OCI-LY1 (cell line): ENCODE results near the gene PLK1.

Experiments
- H2AFZ ChIP-seq: fragments of 200-600 bp; sonication (generic), shearing (Covaris generic); 2 replicates; pipeline ENCODE4 v1.6.0; 2014; ENCODE audit warnings: antibody characterized with exemption, mild to moderate bottlenecking, low read length
- H3F3A ChIP-seq: fragments of 200-600 bp; sonication (generic), shearing (Covaris generic); 2 replicates; pipeline ENCODE4 v1.6.0; 2014; ENCODE audit warnings: mild to moderate bottlenecking, antibody characterized with exemption, low read length, moderate library complexity; ENCODE audit not compliant: insufficient read depth
- H3K27ac ChIP-seq: fragments of 200-600 bp; sonication (generic); 2 replicates; pipeline ENCODE4 v1.5.1; 2014; ENCODE audit warnings: low read length, mixed run types, mild to moderate bottlenecking, low read depth; ENCODE audit not compliant: poor library complexity, severe bottlenecking
- H3K27me3 ChIP-seq: fragments of 200-600 bp; sonication (generic); 2 replicates; pipeline ENCODE4 v1.6.0; 2014; ENCODE audit warnings: antibody characterized with exemption, mild to moderate bottlenecking, low read length, moderate library complexity; ENCODE audit not compliant: insufficient read depth
- H3K36me3 ChIP-seq: fragments of 200-600 bp; sonication (generic); 2 replicates; pipeline ENCODE4 v1.6.1; 2014; ENCODE audit warnings: mild to moderate bottlenecking, antibody characterized with exemption, low read length, moderate library complexity, mixed read lengths; ENCODE audit not compliant: insufficient read depth
- H3K4me1 ChIP-seq: fragments of 200-600 bp; sonication (generic); 2 replicates; pipeline ENCODE4 v1.5.1; 2014; ENCODE audit warnings: mild to moderate bottlenecking, low read length, moderate library complexity; ENCODE audit not compliant: insufficient read depth, severe bottlenecking
- H3K4me2 ChIP-seq: fragments of 200-600 bp; sonication (generic), shearing (Covaris generic); 2 replicates; pipeline ENCODE4 v1.6.1; 2014; ENCODE audit warnings: low read length
- H3K4me3 ChIP-seq: fragments of 200-600 bp; sonication (generic); 2 replicates; pipeline ENCODE4 v1.5.1; 2014; ENCODE audit warnings: low read length, low read depth, mild to moderate bottlenecking, mixed read lengths; ENCODE audit not compliant: poor library complexity, severe bottlenecking
- H3K79me2 ChIP-seq: fragments of 200-600 bp; shearing (Covaris generic); 2 replicates; pipeline ENCODE4 v1.6.1; 2016; ENCODE audit warnings: mixed run types, low read length, mixed read lengths; ENCODE audit not compliant: insufficient read depth
- H3K9ac ChIP-seq: fragments of 200-600 bp; sonication (generic), shearing (Covaris generic); 2 replicates; pipeline ENCODE4 v1.6.1; 2014; ENCODE audit warnings: mild to moderate bottlenecking, low read length, mixed read lengths
- H3K9me2 ChIP-seq: fragments of 200-600 bp; sonication (generic), shearing (Covaris generic); 2 replicates; pipeline ENCODE4 v1.6.1; 2014; ENCODE audit warnings: low read depth, mild to moderate bottlenecking, low read length, mixed read lengths
- H3K9me3 ChIP-seq: fragments of 200-600 bp; shearing (Covaris generic); 2 replicates; pipeline ENCODE4 v1.6.1; 2014; ENCODE audit warnings: low read length, mixed read lengths
- H4K20me1 ChIP-seq: fragments of 200-600 bp; sonication (generic), shearing (Covaris generic); 2 replicates; pipeline ENCODE4 v1.6.0; 2016; ENCODE audit warnings: mild to moderate bottlenecking, low read length; ENCODE audit not compliant: insufficient read depth
- CTCF ChIP-seq: fragments of 200-600 bp; sonication (generic), shearing (Covaris generic); IDR thresholded peaks from 2 replicates; pipeline ENCODE4 v1.5.1; 2017; ENCODE audit warnings: mild to moderate bottlenecking, antibody characterized with exemption, low read length, moderate library complexity, mixed read lengths
- EZH2 ChIP-seq: fragments of 200-600 bp; sonication (generic), shearing (Covaris generic); IDR thresholded peaks from 2 replicates; pipeline ENCODE4 v1.8.0; 2017; ENCODE audit warnings: borderline replicate concordance, mixed run types, mild to moderate bottlenecking, antibody characterized with exemption, low read length, moderate library complexity, mixed read lengths

PLK1 gene

DNA sequence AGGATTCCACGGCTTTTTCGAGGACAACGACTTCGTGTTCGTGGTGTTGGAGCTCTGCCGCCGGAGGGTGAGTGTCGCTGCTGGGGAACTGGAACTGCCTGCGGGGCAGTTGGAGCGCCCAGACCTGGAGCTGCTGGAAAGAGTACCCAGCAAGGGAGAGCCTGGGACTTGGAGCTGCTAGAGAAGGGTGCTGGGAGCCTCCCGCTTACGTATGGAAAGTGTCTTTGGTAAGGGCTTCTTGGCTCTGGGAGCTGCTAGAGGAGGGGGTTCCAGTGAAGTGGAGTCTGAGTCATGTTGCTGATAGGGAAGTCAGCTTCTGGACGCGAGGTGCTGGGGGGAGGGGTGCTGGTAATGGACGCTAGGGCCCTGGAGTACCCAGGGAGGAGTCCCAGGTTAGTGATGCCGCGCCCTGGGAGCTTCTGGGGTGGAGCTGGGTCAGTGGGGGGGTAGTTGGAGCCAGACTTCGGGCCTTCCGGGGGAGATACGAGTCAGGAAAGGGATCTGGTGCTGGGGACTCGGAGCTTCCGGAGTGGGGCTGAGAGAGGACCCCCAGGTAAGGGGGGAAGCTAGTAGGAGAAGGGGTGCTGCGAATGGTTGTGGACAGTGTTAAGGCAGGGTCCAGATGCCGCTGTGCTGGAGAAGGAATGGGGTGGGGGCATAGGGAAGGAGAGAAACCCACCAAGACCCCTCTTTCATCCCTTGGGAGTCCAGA lies 741 bp downstream of the PLK1 start:
- Histone ChIP-seq H4K20me1 (no peaks in the 10 kb centered on the region), H3K4me3 (peak overlapping the region; percentile 76), H3K4me2 (peak overlapping the region; percentile 98), H3K79me2 (peaks cover 29% of the 10 kb centered on the region), H3F3A (no peaks in the 10 kb centered on the region), H3K36me3 (peaks cover 51% of the 10 kb centered on the region), H3K9me2 (no peaks in the 10 kb centered on the region), H3K27ac (peak overlapping the region; percentile 54), H3K4me1 (peaks cover 27% of the 10 kb centered on the region), H3K9ac (peak overlapping the region; percentile 83), H3K9me3 (no peaks in the 10 kb centered on the region), H2AFZ (no peak overlapping the region), H3K27me3 (no peaks in the 10 kb centered on the region)
- TF ChIP-seq EZH2 (no peak), CTCF (no peak)

GRCh38 chr16:23679986-23680336 lies 1.3 kb downstream of the PLK1 start:
- H2AFZ ChIP-seq = no peak overlapping the region
- H3K9ac ChIP-seq = peak overlapping the region; percentile 83
- H3K4me3 ChIP-seq = peak overlapping the region; percentile 76
- H3K27me3 ChIP-seq = no peaks in the 10 kb centered on the region
- H3F3A ChIP-seq = no peaks in the 10 kb centered on the region
- H3K9me2 ChIP-seq = no peaks in the 10 kb centered on the region
- H3K79me2 ChIP-seq = peaks cover 29% of the 10 kb centered on the region
- H3K36me3 ChIP-seq = peaks cover 56% of the 10 kb centered on the region
- TF ChIP-seq EZH2 (no peak), CTCF (no peak)
- peak overlapping the region; percentile 54 for H3K27ac ChIP-seq
- H3K9me3 ChIP-seq = no peaks in the 10 kb centered on the region
- peaks cover 27% of the 10 kb centered on the region for H3K4me1 ChIP-seq
- no peaks in the 10 kb centered on the region for H4K20me1 ChIP-seq
- peak overlapping the region; percentile 98 for H3K4me2 ChIP-seq

DNA sequence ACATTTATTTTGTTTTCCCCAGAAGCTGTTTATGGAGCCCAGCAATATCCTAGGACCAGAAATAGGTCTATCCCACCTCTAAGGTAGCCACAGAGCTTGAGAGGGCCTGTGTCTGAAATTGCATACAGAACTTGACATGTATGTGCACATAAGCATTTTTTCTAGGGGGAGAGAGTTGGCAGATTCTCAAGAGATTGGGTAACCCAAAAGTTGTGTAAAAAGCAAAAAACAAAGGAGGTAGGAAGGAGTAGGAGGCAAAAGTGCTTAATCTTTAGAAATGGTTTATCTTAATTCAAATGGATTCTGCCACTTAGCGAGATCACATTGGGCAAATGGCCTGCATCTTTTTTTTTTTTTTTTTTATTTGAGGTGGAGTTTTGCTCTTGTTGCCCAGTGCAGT lies 3.5 kb downstream of the PLK1 start:
- Histone ChIP-seq H3K4me2 (0 out of 2 replicates have a peak overlapping the region, but pooled peaks have one; percentile 12), H3K4me1 (peaks cover 27% of the 10 kb centered on the region), H3K9ac (no peak overlapping the region), H3K9me3 (no peaks in the 10 kb centered on the region), H3K9me2 (no peaks in the 10 kb centered on the region), H3K27ac (no peak overlapping the region), H4K20me1 (no peaks in the 10 kb centered on the region), H3K4me3 (no peak overlapping the region), H3K27me3 (no peaks in the 10 kb centered on the region), H3K36me3 (peaks cover 78% of the 10 kb centered on the region), H3K79me2 (peaks cover 29% of the 10 kb centered on the region), H3F3A (no peaks in the 10 kb centered on the region), H2AFZ (no peak overlapping the region)
- TF ChIP-seq CTCF (no peak), EZH2 (no peak)
